Activated CD4-positive, alpha-beta T cell treated with anti-CD3 and anti-CD28 coated beads for 36 hours (primary cell): ENCODE results near the gene CBX5. TPM values are rescaled to one million over a fixed set of nuclear protein-coding genes. Genes with fewer than 3 reads are reported as not detected.

Experiments used
- ATAC-seq: fragments of 200-7000 bp; cut with Tn5 transposase; one replicate; pipeline ENCODE4 v1.10.0; 2021; ENCODE audit warnings: mild to moderate bottlenecking, moderate library complexity
- CTCF ChIA-PET: fragments of 350-600 bp; sonication (Branson Sonifier 250); formaldehyde crosslinking; loops from one replicate; lab custom pipeline; 2021; ENCODE audit warnings: antibody characterized with exemption; lab: Charles Lee
- POLR2A ChIA-PET: fragments of 350-600 bp; sonication (Branson Sonifier 250); formaldehyde crosslinking; loops from one replicate; lab custom pipeline; 2021; ENCODE audit warnings: antibody characterized with exemption, inconsistent platforms; lab: Charles Lee
- DNase-seq: peaks from one replicate; pipeline ENCODE4 v3.0.0-alpha.2; 2020
- H3K27ac Mint-ChIP-seq: one replicate; pipeline ENCODE4 v1.8.0; 2021; ENCODE audit warnings: mixed read lengths
- H3K27me3 Mint-ChIP-seq: one replicate; pipeline ENCODE4 v1.8.0; 2021; ENCODE audit warnings: mixed read lengths
- H3K36me3 Mint-ChIP-seq: one replicate; pipeline ENCODE4 v1.8.0; 2021; ENCODE audit warnings: low read depth, mixed read lengths
- H3K4me1 Mint-ChIP-seq: one replicate; pipeline ENCODE4 v1.8.0; 2021; ENCODE audit warnings: mixed read lengths
- H3K4me3 Mint-ChIP-seq: one replicate; pipeline ENCODE4 v1.8.0; 2021; ENCODE audit warnings: mild to moderate bottlenecking, moderate library complexity, mixed read lengths
- H3K9me3 Mint-ChIP-seq: one replicate; pipeline ENCODE4 v1.8.0; 2021; ENCODE audit warnings: low read depth, mixed read lengths
- intact Hi-C, 2 experiments: fragments of 100-400 bp; cut with DNase I in 1 of 2; cut with micrococcal nuclease in 1 of 2; formaldehyde crosslinking; loops; one replicate each; pipeline versions ENCODE4 v1.14.2 to v1.15.1; 2022 to 2024; cut with DNase I, micrococcal nuclease
- total RNA-seq, 2 experiments: library from RNA; stranded (reverse); gene quantifications; one replicate each; pipeline ENCODE4 v1.2.3, GENCODE V29; 2021

Gene CBX5
- total RNA-seq, 2 experiments from 2014 or later = 140 to 146 TPM

GRCh38 chr12:54214553-54215406, 65.1 kb downstream of the CBX5 start:
- no peaks in the 10 kb centered on the region for H3K9me3 Mint-ChIP-seq
- H3K4me1 Mint-ChIP-seq = peaks cover 26% of the 10 kb centered on the region
- ChIA-PET CTCF (interaction anchor here (0.5 to 3.7 kb wide), 35 partner anchors 8 to 714 kb away, joined by 3 to 43 read pairs (median 5); partner anchors contain the start of genes CBX5, COPZ1, HNRNPA1 and HOXC10), POLR2A (no interaction called here)
- intact Hi-C loops = loop anchor here (1.0 to 5.0 kb wide), 4 partner anchors 23 to 229 kb away; partner anchors contain the start of gene HOXC10 (in 1 of the 2)
- H3K27ac Mint-ChIP-seq = no peak overlapping the region
- peak; percentile 92 for ATAC-seq
- H3K4me3 Mint-ChIP-seq = peak overlapping the region; percentile 63
- peaks cover 15% of the 10 kb centered on the region for H3K27me3 Mint-ChIP-seq
- H3K36me3 Mint-ChIP-seq = no peaks in the 10 kb centered on the region
- peak; percentile 97 for DNase-seq

GRCh38 chr12:54213079-54213478, 66.8 kb downstream of the CBX5 start:
- POLR2A ChIA-PET = interaction anchor here (0.9 kb wide), 1 partner anchor 66 kb away, joined by 4 read pairs; no protein-coding TSS in a partner anchor
- intact Hi-C loops = no loop called here
- Mint-ChIP-seq H3K27me3 (peaks cover 12% of the 10 kb centered on the region), H3K4me1 (peaks cover 26% of the 10 kb centered on the region), H3K9me3 (no peaks in the 10 kb centered on the region), H3K36me3 (no peaks in the 10 kb centered on the region), H3K4me3 (no peak overlapping the region), H3K27ac (no peak overlapping the region)
- ATAC-seq = no peak
- DNase-seq = no peak
- CTCF ChIA-PET = interaction anchor here (0.6 to 3.3 kb wide), 12 partner anchors 8 to 1256 kb away, joined by 3 to 26 read pairs (median 4); partner anchors contain the start of genes COPZ1 and HOXC10

GRCh38 chr12:54211920-54212319, 68.0 kb downstream of the CBX5 start:
- no peak for DNase-seq
- Mint-ChIP-seq H3K9me3 (no peaks in the 10 kb centered on the region), H3K27me3 (peaks cover 14% of the 10 kb centered on the region), H3K36me3 (no peaks in the 10 kb centered on the region), H3K27ac (no peak overlapping the region), H3K4me1 (peaks cover 19% of the 10 kb centered on the region), H3K4me3 (no peak overlapping the region)
- CTCF ChIA-PET = interaction anchor here (0.7 to 2.8 kb wide), 3 partner anchors 11 to 226 kb away, joined by 3 to 16 read pairs (median 5); partner anchors contain the start of gene HOXC10
- intact Hi-C loops = no loop called here
- POLR2A ChIA-PET = no interaction called here
- no peak for ATAC-seq

GRCh38 chr12:54210400-54210790, 69.5 kb downstream of the CBX5 start:
- Mint-ChIP-seq H3K36me3 (no peaks in the 10 kb centered on the region), H3K27ac (no peak overlapping the region), H3K27me3 (peaks cover 20% of the 10 kb centered on the region), H3K9me3 (no peaks in the 10 kb centered on the region), H3K4me3 (no peak overlapping the region), H3K4me1 (peaks cover 4% of the 10 kb centered on the region)
- ChIA-PET POLR2A (no interaction called here), CTCF (interaction anchor here (0.8 to 6.3 kb wide), 7 partner anchors 9 to 230 kb away, joined by 3 to 69 read pairs (median 4); partner anchors contain the start of genes HOXC10, HOXC6 and HOXC8)
- no peak for ATAC-seq
- no peak for DNase-seq
- intact Hi-C loops = no loop called here

- DNase-seq = no peak
- Mint-ChIP-seq H3K27me3 (peaks cover 25% of the 10 kb centered on the region), H3K4me3 (no peak overlapping the region), H3K36me3 (no peaks in the 10 kb centered on the region), H3K27ac (no peak overlapping the region), H3K9me3 (no peaks in the 10 kb centered on the region), H3K4me1 (no peaks in the 10 kb centered on the region)
- ATAC-seq = no peak
- CTCF ChIA-PET = interaction anchor here (0.6 to 6.3 kb wide), 18 partner anchors 10 to 245 kb away, joined by 3 to 69 read pairs (median 6); partner anchors contain the start of genes HOXC10, HOXC5, HOXC8 and HOXC9
- intact Hi-C loops = loop anchor here in 1 of 2 experiments (1.0 kb wide), 1 partner anchor 202 kb away; no protein-coding TSS in a partner anchor
- POLR2A ChIA-PET = interaction anchor here (0.7 kb wide), 1 partner anchor 185 kb away, joined by 5 read pairs; no protein-coding TSS in a partner anchor
Measured at GRCh38 chr12:54208591-54208990, 71.3 kb downstream of the CBX5 start.

- Mint-ChIP-seq H3K36me3 (no peaks in the 10 kb centered on the region), H3K4me3 (no peak overlapping the region), H3K27ac (no peak overlapping the region), H3K4me1 (no peaks in the 10 kb centered on the region), H3K27me3 (peaks cover 25% of the 10 kb centered on the region), H3K9me3 (no peaks in the 10 kb centered on the region)
- POLR2A ChIA-PET = interaction anchor here (0.6 to 1.3 kb wide), 2 partner anchors 72 to 127 kb away, joined by 3 to 5 read pairs; partner anchors contain the start of gene CBX5
- DNase-seq (peak; percentile 88), ATAC-seq (peak; percentile 93)
- intact Hi-C loops = loop anchor here (1.0 kb wide), 2 partner anchors 201 to 223 kb away; no protein-coding TSS in a partner anchor
- CTCF ChIA-PET = interaction anchor here (0.5 to 6.3 kb wide), 38 partner anchors 8 to 552 kb away, joined by 3 to 69 read pairs (median 4); partner anchors contain the start of genes HOXC10, HOXC4, HOXC5 and HOXC8
Measured at GRCh38 chr12:54207539-54208294, 72.2 kb downstream of the CBX5 start.

- H3K4me1 Mint-ChIP-seq = no peaks in the 10 kb centered on the region
- no peaks in the 10 kb centered on the region for H3K36me3 Mint-ChIP-seq
- H3K27ac Mint-ChIP-seq = no peak overlapping the region
- DNase-seq (no peak), ATAC-seq (no peak)
- no peaks in the 10 kb centered on the region for H3K9me3 Mint-ChIP-seq
- peaks cover 24% of the 10 kb centered on the region for H3K27me3 Mint-ChIP-seq
- POLR2A ChIA-PET = interaction anchor here (0.6 kb wide), 1 partner anchor 128 kb away, joined by 5 read pairs; no protein-coding TSS in a partner anchor
- H3K4me3 Mint-ChIP-seq = no peak overlapping the region
- CTCF ChIA-PET = interaction anchor here (0.7 to 6.3 kb wide), 24 partner anchors 8 to 552 kb away, joined by 3 to 69 read pairs (median 6); partner anchors contain the start of genes HOXC10, HOXC5, HOXC8 and HOXC9
- intact Hi-C loops = loop anchor here (1.0 kb wide), 2 partner anchors 200 to 222 kb away; no protein-coding TSS in a partner anchor
Measured at GRCh38 chr12:54206791-54207190, 73.1 kb downstream of the CBX5 start.

- no peak overlapping the region for H3K4me3 Mint-ChIP-seq
- H3K27me3 Mint-ChIP-seq = peaks cover 38% of the 10 kb centered on the region
- ATAC-seq (no peak), DNase-seq (no peak)
- no peaks in the 10 kb centered on the region for H3K4me1 Mint-ChIP-seq
- no peaks in the 10 kb centered on the region for H3K36me3 Mint-ChIP-seq
- no peaks in the 10 kb centered on the region for H3K9me3 Mint-ChIP-seq
- CTCF ChIA-PET = interaction anchor here (1.0 to 5.4 kb wide), 6 partner anchors 9 to 205 kb away, joined by 3 to 56 read pairs (median 4); partner anchors contain the start of genes HOXC5 and HOXC9
- POLR2A ChIA-PET = no interaction called here
- H3K27ac Mint-ChIP-seq = no peak overlapping the region
- intact Hi-C loops = no loop called here
Measured at GRCh38 chr12:54204316-54204715, 75.6 kb downstream of the CBX5 start.

- Mint-ChIP-seq H3K36me3 (no peaks in the 10 kb centered on the region), H3K27me3 (peaks cover 44% of the 10 kb centered on the region), H3K4me1 (no peaks in the 10 kb centered on the region), H3K27ac (no peak overlapping the region), H3K9me3 (no peaks in the 10 kb centered on the region), H3K4me3 (no peak overlapping the region)
- intact Hi-C loops = loop anchor here (1.0 to 2.0 kb wide), 3 partner anchors 168 to 216 kb away; partner anchors contain the start of genes HOXC10 (in 1 of the 2) and HOXC5 (in 1 of the 2)
- ChIA-PET CTCF (interaction anchor here (0.6 to 5.5 kb wide), 44 partner anchors 9 to 1063 kb away, joined by 3 to 71 read pairs (median 5); partner anchors contain the start of genes HOXC10, HOXC5, HOXC6 and HOXC8), POLR2A (interaction anchor here (0.6 kb wide), 1 partner anchor 71 kb away, joined by 3 read pairs; no protein-coding TSS in a partner anchor)
- DNase-seq (peak; percentile 83), ATAC-seq (peak; percentile 95)
Measured at GRCh38 chr12:54201001-54201794, 78.7 kb downstream of the CBX5 start.
